ENCODE data around the gene UGT2B15. TPM values are rescaled to one million over a fixed set of nuclear protein-coding genes. Genes with fewer than 3 reads are reported as not detected.
"Not testable (repeated sequence)": the region's sequence is repeated elsewhere in the genome, so short reads cannot be mapped to it uniquely, and the experiment has no call there.

The UGT2B15 gene
- total RNA-seq, result 1 to 10 TPM in 1 of 3 donors, under 1 TPM in 1, not detected in 1; 0.98 to 2.0 TPM

GRCh38 chr4:68670479-68670939 is at the start of gene UGT2B15:
TSS of gene UGT2B15 (minus strand) at chr4:68670652. CDS start at chr4:68670618, 34 bp downstream.
- intact Hi-C loops (cut with DNase I; ENCODE audit: low total_unique reads); DNase-seq (ENCODE audit: low spot score in 2 of 2); H3K27me3 ChIP-seq: not testable (repeated sequence)

GRCh38 chr4:68719075-68719473 is 48.6 kb upstream of the UGT2B15 start:
- Histone ChIP-seq H3K4me3 (no peak overlapping the region), H3K27ac (no peak overlapping the region), H3K4me1 (no peaks in the 10 kb centered on the region), H3K9me3 (no peaks in the 10 kb centered on the region), H3K36me3 (no peaks in the 10 kb centered on the region), H3K27me3 (no peaks in the 10 kb centered on the region)
- no peak for DNase-seq (ENCODE audit: low spot score in 2 of 2)
- intact Hi-C loops (cut with DNase I; ENCODE audit: low total_unique reads), result no loop called here
- no peak for TF ChIP-seq CTCF (IDR thresholded peaks at IDR 0.05)
- TF ChIP-seq POLR2AphosphoS5 (IDR thresholded peaks at IDR 0.05), result no peak
- TF ChIP-seq POLR2A (IDR thresholded peaks at IDR 0.05), result no peak

More at GRCh38 chr4:68670479-68670939, at the start of gene UGT2B15:
- H3K4me3 ChIP-seq, H3K36me3 ChIP-seq, H3K27ac ChIP-seq, H3K9me3 ChIP-seq, H3K4me1 ChIP-seq: not testable (repeated sequence)

GRCh38 chr4:68718447-68719074 is 48.1 kb upstream of the UGT2B15 start:
- DNase-seq (ENCODE audit: low spot score in 2 of 2), result no peak
- TF ChIP-seq POLR2AphosphoS5 (IDR thresholded peaks at IDR 0.05) (no peak), POLR2A (IDR thresholded peaks at IDR 0.05) (no peak), CTCF (IDR thresholded peaks at IDR 0.05) (no peak)
- Histone ChIP-seq H3K27ac (no peak overlapping the region), H3K36me3 (no peaks in the 10 kb centered on the region), H3K9me3 (no peaks in the 10 kb centered on the region), H3K27me3 (no peaks in the 10 kb centered on the region), H3K4me1 (no peaks in the 10 kb centered on the region), H3K4me3 (no peak overlapping the region)
- intact Hi-C loops (cut with DNase I; ENCODE audit: low total_unique reads), result no loop called here

- H3K4me1 ChIP-seq, result no peaks in the 10 kb centered on the region
- intact Hi-C loops (cut with DNase I; ENCODE audit: low total_unique reads), result no loop called here
- TF ChIP-seq POLR2AphosphoS5 (IDR thresholded peaks at IDR 0.05) (no peak), CTCF (IDR thresholded peaks at IDR 0.05) (no peak), POLR2A (IDR thresholded peaks at IDR 0.05) (no peak)
- H3K27me3 ChIP-seq, result no peaks in the 10 kb centered on the region
- no peaks in the 10 kb centered on the region for H3K36me3 ChIP-seq
- no peaks in the 10 kb centered on the region for H3K9me3 ChIP-seq
- DNase-seq (ENCODE audit: low spot score in 2 of 2), result no peak
- no peak overlapping the region for H3K27ac ChIP-seq
- H3K4me3 ChIP-seq, result no peak overlapping the region
These were observed 47.5 kb upstream of the UGT2B15 start for GRCh38 chr4:68717999-68718398.

GRCh38 chr4:68714400-68714799 is 43.9 kb upstream of the UGT2B15 start:
- Histone ChIP-seq H3K9me3 (no peaks in the 10 kb centered on the region), H3K4me1 (no peaks in the 10 kb centered on the region), H3K27me3 (no peaks in the 10 kb centered on the region), H3K4me3 (no peak overlapping the region), H3K36me3 (no peaks in the 10 kb centered on the region), H3K27ac (no peak overlapping the region)
- DNase-seq (ENCODE audit: low spot score in 2 of 2), result no peak
- intact Hi-C loops (cut with DNase I; ENCODE audit: low total_unique reads), result no loop called here
- TF ChIP-seq POLR2AphosphoS5 (IDR thresholded peaks at IDR 0.05), result no peak

- Histone ChIP-seq H3K4me1 (no peaks in the 10 kb centered on the region), H3K27me3 (no peaks in the 10 kb centered on the region), H3K9me3 (no peaks in the 10 kb centered on the region), H3K27ac (no peak overlapping the region), H3K4me3 (no peak overlapping the region), H3K36me3 (no peaks in the 10 kb centered on the region)
- no peak for DNase-seq (ENCODE audit: low spot score in 2 of 2)
- TF ChIP-seq POLR2AphosphoS5 (IDR thresholded peaks at IDR 0.05) (no peak), POLR2A (IDR thresholded peaks at IDR 0.05) (no peak), CTCF (IDR thresholded peaks at IDR 0.05) (no peak)
- intact Hi-C loops (cut with DNase I; ENCODE audit: low total_unique reads), result no loop called here
These were observed 41.8 kb upstream of the UGT2B15 start for GRCh38 chr4:68712207-68712606.

All from breast epithelium (tissue), 4 donors.